ENCODE data around the gene PIP4K2C.
"Not testable (repeated sequence)": the region's sequence is repeated elsewhere in the genome, so short reads cannot be mapped to it uniquely, and the experiment has no call there.

Gene PIP4K2C

DNA sequence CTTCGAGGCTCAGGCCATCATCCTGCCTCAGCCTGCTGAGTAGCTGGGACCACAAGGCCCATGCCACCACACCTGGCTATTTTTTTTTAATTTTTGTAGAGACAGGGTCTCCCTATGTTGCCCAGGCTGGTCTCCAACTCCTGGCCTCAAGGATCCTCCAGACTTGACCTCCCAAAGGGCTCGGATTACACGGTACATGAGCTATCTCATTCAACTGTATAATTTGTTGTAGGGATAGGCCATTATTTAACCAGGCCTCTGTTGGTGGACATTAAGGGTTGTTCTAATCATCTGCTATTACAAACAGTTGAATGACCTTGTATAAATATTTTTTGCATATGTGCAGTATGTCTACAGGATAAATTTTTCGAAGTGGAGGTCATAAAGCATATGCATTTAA is 32.1 kb upstream of the PIP4K2C start:
- no peak for DNase-seq (ENCODE audit: low read depth, low spot score)

DNA sequence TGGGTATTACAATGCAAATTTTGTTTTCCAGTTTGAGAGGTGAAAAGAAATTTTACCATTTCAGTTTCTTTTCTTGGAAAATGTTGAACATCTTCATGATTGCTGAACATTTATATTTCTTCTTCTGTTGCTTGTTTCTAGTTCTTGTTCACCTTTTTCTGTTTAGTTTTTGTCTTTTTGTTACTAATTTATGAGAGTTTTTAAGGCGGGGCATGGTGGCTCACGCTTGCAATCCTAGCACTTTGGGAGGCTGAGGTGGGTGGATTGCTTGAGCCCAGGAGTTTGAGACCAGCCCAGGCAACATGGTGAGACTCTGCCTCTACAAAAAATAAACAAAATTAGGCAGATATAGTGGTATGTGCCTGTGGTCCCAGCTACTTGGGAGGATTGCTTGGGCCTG is 30.5 kb upstream of the PIP4K2C start:
- DNase-seq (ENCODE audit: low read depth, low spot score) = no peak

GRCh38 chr12:57561117-57561516 is 29.9 kb upstream of the PIP4K2C start:
- not testable (repeated sequence) for DNase-seq (ENCODE audit: low read depth, low spot score)

DNA sequence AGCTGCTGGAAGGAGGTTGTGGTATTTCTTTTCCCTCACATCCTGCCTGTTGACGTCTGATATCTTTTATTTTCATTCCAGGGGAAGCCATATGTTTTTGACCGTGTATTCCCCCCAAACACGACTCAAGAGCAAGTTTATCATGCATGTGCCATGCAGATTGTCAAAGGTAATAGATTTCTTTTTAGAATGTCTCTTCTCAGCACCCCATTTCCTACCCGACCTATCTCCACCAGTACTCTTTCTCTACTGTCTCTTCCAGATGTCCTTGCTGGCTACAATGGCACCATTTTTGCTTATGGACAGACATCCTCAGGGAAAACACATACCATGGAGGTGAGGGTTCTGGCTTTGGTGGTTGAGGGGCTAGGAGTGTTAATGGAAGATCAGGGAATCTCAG is 27.6 kb upstream of the PIP4K2C start:
- DNase-seq (ENCODE audit: low read depth, low spot score) = no peak

GRCh38 chr12:57564178-57564740 is 26.7 kb upstream of the PIP4K2C start:
- DNase-seq (ENCODE audit: low read depth, low spot score) = no peak

- no peak for DNase-seq (ENCODE audit: low read depth, low spot score)
Observed at GRCh38 chr12:57568838-57569237, 22.2 kb upstream of the PIP4K2C start.

DNA sequence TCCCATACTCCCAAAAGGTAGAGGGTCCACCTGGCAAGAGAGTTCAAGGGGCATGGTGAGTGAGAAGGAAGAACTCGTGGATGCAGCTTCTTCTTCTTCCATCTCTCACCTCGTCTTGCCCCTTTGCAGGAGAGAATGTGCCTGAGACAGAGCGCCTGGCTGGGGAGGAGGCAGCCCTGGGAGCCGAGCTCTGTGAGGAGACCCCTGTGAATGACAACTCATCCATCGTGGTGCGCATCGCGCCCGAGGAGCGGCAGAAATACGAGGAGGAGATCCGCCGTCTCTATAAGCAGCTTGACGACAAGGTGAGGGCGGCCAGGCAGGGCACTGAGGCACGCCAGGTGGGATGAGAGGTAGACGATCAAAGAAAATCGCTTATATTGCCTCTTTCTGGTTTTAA is 21.1 kb upstream of the PIP4K2C start:
- DNase-seq (ENCODE audit: low read depth, low spot score) = no peak

DNA sequence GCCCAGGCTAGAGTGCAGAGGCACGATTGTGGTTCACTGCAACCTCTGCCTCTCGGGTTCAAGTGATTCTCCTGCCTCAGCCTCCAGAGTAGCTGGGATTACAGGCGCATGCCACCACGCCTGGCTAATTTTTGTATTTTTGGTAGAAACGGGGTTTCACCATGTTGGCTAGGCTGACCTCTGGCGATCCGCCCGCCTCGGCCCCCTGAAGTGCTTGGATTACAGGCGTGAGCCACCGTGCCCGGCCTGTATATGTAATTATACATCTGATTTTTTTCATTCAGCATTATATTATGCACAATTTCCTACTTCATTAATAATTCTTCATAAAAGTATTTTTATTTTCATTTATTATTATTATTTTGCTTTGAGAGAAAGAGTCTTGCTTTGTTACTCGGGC is 20.6 kb upstream of the PIP4K2C start:
- not testable (repeated sequence) for DNase-seq (ENCODE audit: low read depth, low spot score)

GRCh38 chr12:57571926-57572762 is 18.8 kb upstream of the PIP4K2C start:
- DNase-seq (ENCODE audit: low read depth, low spot score) = no peak

DNA sequence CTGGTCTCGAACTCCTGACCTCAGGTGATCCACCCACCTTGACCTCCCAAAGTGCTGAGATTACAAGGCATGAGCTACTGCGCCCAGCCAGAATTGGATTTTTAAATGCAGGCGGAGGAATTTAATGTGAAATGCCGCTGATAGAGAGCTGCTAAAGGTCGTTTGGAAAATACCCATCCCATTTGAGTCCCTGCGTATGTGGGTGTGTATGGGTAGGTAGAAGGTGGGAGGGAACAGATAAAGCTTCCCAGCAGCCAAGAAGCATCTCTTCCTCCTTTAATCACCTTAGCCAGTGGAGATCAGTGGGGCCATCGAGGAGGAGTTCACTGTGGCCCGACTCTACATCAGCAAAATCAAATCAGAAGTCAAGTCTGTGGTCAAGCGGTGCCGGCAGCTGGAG is 16.2 kb upstream of the PIP4K2C start:
- no peak for DNase-seq (ENCODE audit: low read depth, low spot score)

- DNase-seq (ENCODE audit: low read depth, low spot score) = no peak
Observed at GRCh38 chr12:57575771-57576612, 15.0 kb upstream of the PIP4K2C start.

GRCh38 chr12:57576613-57577160 is 14.3 kb upstream of the PIP4K2C start:
- no peak for DNase-seq (ENCODE audit: low read depth, low spot score)

DNA sequence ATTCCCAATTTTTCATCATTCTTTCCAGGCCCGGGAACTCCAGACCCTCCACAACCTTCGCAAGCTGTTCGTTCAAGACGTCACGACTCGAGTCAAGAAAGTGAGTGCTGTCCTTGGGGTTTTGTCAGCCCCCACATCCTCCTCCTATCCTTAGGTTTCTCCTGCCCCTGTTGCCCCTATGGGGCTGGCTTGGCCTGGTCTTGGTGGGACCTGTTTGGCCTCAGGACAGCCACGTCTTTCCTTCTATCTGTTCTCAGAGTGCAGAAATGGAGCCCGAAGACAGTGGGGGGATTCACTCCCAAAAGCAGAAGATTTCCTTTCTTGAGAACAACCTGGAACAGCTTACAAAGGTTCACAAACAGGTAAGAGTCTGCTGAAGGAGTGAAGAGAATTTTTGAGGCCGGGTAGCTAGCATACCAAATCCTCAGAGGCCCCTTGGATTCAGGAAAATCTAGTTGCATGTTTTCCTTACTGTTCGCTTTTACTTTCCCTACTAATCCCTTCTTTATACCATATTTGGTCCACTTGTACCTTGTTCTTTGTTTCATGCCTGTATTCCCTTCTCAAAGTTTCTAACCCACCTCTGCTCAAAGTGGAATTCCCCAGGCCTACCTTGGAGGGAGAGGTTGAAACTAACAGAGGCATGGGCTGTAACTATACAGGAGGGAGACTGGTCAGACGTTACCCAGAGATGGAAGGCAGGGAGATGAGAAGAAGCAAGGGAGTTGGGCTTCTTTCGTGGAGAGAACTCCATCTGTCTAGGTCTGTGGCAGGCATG is 12.8 kb upstream of the PIP4K2C start:
- no peak for DNase-seq (ENCODE audit: low read depth, low spot score)

GRCh38 chr12:57579011-57579410 is 12.0 kb upstream of the PIP4K2C start:
- no peak for DNase-seq (ENCODE audit: low read depth, low spot score)

- no peak for DNase-seq (ENCODE audit: low read depth, low spot score)
Observed at GRCh38 chr12:57579677-57580465, 11.1 kb upstream of the PIP4K2C start.

DNA sequence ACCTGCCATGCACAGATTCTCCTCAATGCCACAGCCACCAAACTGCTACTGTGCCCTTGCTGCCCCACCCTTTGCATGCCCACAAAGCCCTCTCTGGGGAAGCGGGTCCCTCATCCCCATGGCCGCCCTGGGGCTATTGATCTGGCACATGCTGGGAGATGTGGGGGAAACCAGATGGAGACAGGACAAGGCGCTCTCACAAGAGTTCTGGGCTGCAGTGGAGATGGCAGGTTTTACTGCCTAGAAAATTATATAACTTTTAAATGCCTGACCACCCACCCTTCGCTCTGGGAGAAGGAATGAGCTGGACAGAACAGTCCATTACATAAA is 10.6 kb upstream of the PIP4K2C start:
- no peak for DNase-seq (ENCODE audit: low read depth, low spot score)

DNA sequence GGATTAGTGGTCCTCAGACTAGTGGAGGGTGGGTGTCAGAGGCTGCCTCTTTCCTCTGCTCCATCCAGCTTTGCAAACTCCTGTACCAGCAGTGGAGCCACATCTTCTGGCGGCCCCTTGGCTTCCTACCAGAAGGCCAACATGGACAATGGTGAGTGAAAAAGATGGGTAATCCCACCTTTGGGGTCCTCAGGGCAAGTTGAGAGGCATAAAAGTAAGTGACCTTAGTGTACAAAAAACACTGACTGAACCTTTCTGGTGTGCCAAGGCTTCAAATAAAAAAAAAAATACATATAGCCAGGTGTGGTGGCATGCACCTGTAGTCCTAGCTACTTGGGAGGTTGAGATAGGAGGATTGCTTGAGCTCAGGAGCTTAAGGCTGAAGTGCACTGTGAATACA is 9.2 kb upstream of the PIP4K2C start:
- no peak for DNase-seq (ENCODE audit: low read depth, low spot score)

GRCh38 chr12:57582440-57582839 is 8.6 kb upstream of the PIP4K2C start:
- DNase-seq (ENCODE audit: low read depth, low spot score) = no peak

DNA sequence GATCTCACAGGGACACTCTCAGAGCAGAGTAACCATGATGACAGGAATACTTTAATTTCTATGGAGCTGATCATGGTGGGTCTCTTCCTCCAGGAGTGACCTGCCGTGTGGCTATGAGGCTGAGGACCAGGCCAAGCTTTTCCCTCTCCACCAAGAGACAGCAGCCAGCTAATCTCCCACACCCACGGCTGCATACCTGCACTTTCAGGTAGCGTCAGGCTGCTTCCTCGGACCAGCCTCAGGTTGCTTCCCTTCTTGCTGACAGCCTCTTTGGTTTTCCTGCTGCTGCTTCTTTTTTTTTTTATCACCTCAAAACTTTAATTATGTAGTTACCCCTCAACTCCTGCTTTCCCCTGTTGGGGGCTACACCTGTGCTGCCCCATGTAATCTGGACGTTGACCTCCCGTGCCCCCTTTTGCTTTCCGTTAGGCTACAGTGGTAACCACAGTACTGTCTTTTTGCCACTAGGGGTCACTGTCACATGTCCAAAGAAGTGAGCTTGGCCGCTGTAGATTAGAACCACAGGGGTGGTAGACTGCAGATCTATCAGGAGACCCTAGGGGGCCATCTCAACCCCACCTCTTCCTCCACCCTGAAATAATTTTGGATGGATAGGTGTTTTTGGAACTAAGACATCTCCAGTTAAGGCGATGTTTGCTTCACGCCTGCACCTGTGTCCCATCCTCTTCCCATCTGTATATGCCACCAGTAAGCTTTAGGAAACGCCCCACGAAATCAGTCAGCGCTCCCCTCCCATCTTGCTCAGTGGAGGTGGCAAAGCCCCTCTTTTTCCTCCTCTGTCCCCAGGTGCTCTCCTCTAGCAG is 7.8 kb upstream of the PIP4K2C start:
- peak; percentile 45 for DNase-seq (ENCODE audit: low read depth, low spot score)

DNA sequence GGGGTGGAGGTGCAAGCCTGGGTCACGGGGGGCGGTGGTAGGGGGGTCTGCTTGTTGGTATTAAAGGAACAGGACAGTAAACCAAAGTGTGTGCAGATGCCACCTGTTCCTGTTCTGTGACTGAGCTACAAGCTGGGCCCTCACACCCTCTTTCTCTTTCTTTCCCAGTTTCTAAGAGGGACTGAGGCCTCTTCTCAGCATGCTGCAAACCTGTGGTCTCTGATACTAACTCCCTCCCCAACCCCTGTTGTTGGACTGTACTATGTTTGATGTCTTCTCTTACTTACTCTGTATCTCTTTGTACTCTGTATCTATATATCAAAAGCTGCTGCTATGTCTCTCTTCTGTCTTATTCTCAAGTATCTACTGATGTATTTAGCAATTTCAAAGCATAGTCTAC is 6.9 kb upstream of the PIP4K2C start:
- DNase-seq (ENCODE audit: low read depth, low spot score) = no peak

Data from smooth muscle cell of the brain vasculature (primary cell).